ENCODE data around the gene HPCA. TPM values are rescaled to one million over a fixed set of nuclear protein-coding genes. Genes with fewer than 3 reads are reported as not detected.

HPCA gene
- total RNA-seq, 1 donor from 2014 or later: not detected

- Mint-ChIP-seq H3K27me3 (no peaks in the 10 kb centered on the region), H3K27ac (no peak overlapping the region), H3K9me3 (no peaks in the 10 kb centered on the region), H3K4me3 (no peak overlapping the region), H3K4me1 (peaks cover 21% of the 10 kb centered on the region), H3K36me3 (ENCODE audit: low read depth) (peaks cover 43% of the 10 kb centered on the region)
- no peak for DNase-seq
- intact Hi-C loops (cut with micrococcal nuclease): loop anchor here (1.0 kb wide), 2 partner anchors 121 to 152 kb away; no protein-coding TSS in a partner anchor
These were observed 47.5 kb downstream of the HPCA start for GRCh38 chr1:32933742-32934322.

- Mint-ChIP-seq H3K4me1 (peaks cover 26% of the 10 kb centered on the region), H3K27ac (no peak overlapping the region)
These were observed 48.2 kb downstream of the HPCA start for GRCh38 chr1:32934535-32934934.

GRCh38 chr1:32937061-32937460 lies 50.8 kb downstream of the HPCA start:
- H3K9me3 Mint-ChIP-seq: no peaks in the 10 kb centered on the region
- H3K36me3 Mint-ChIP-seq (ENCODE audit: low read depth): peaks cover 64% of the 10 kb centered on the region
- peaks cover 38% of the 10 kb centered on the region for H3K4me1 Mint-ChIP-seq

More at GRCh38 chr1:32934535-32934934, 48.2 kb downstream of the HPCA start:
- no peaks in the 10 kb centered on the region for H3K9me3 Mint-ChIP-seq
- intact Hi-C loops (cut with micrococcal nuclease): no loop called here
- no peaks in the 10 kb centered on the region for H3K27me3 Mint-ChIP-seq
- peaks cover 48% of the 10 kb centered on the region for H3K36me3 Mint-ChIP-seq (ENCODE audit: low read depth)
- no peak for DNase-seq
- H3K4me3 Mint-ChIP-seq: no peak overlapping the region

GRCh38 chr1:32939655-32940371 lies 53.5 kb downstream of the HPCA start:
- Mint-ChIP-seq H3K9me3 (no peaks in the 10 kb centered on the region), H3K4me1 (peaks cover 41% of the 10 kb centered on the region), H3K36me3 (ENCODE audit: low read depth) (peaks cover 79% of the 10 kb centered on the region), H3K27me3 (no peaks in the 10 kb centered on the region), H3K27ac (peak overlapping the region; percentile 49), H3K4me3 (no peak overlapping the region)
- intact Hi-C loops (cut with micrococcal nuclease): loop anchor here (2.0 kb wide), 1 partner anchor 53 kb away; no protein-coding TSS in a partner anchor
- no peak for DNase-seq

More at GRCh38 chr1:32937061-32937460, 50.8 kb downstream of the HPCA start:
- H3K4me3 Mint-ChIP-seq: no peak overlapping the region
- DNase-seq: no peak
- H3K27ac Mint-ChIP-seq: peak overlapping the region; percentile 34
- H3K27me3 Mint-ChIP-seq: no peaks in the 10 kb centered on the region
- intact Hi-C loops (cut with micrococcal nuclease): no loop called here

- H3K27ac Mint-ChIP-seq: no peak overlapping the region
These were observed 57.9 kb downstream of the HPCA start for GRCh38 chr1:32944180-32944579.

More at GRCh38 chr1:32944180-32944579, 57.9 kb downstream of the HPCA start:
- peaks cover 74% of the 10 kb centered on the region for H3K36me3 Mint-ChIP-seq (ENCODE audit: low read depth)
- intact Hi-C loops (cut with micrococcal nuclease): no loop called here
- peaks cover 36% of the 10 kb centered on the region for H3K4me1 Mint-ChIP-seq
- no peaks in the 10 kb centered on the region for H3K9me3 Mint-ChIP-seq
- no peak overlapping the region for H3K4me3 Mint-ChIP-seq
- H3K27me3 Mint-ChIP-seq: no peaks in the 10 kb centered on the region
- DNase-seq: no peak

Other genes starting within 250 kb of the HPCA start
- gene ZBTB8OS, start 235.9 kb upstream of the HPCA start, total RNA-seq: 50.4 and 54.2 TPM in 2 replicates
- 329 and 331 TPM in 2 replicates for gene RBBP4, start 235.3 kb upstream of the HPCA start, total RNA-seq
- not detected in 2 replicates for gene SYNC, start 183.7 kb upstream of the HPCA start, total RNA-seq
- 206 and 214 TPM in 2 replicates for gene YARS1, start 69.1 kb upstream of the HPCA start, total RNA-seq
- gene S100PBP, start 68.8 kb upstream of the HPCA start, total RNA-seq: 43.8 and 46.9 TPM in 2 replicates
- gene FNDC5, start 15.6 kb upstream of the HPCA start, total RNA-seq: not detected in 2 replicates
- 0.89 and 1.4 TPM in 2 replicates for gene TMEM54, start 14.9 kb downstream of the HPCA start, total RNA-seq
- 44.5 and 46.8 TPM in 2 replicates for gene RNF19B, start 78.3 kb downstream of the HPCA start, total RNA-seq
- 424 and 429 TPM in 2 replicates for gene AK2, start 150.4 kb downstream of the HPCA start, total RNA-seq
- 1.3 and 1.4 TPM in 2 replicates for gene AZIN2, start 194.7 kb downstream of the HPCA start, total RNA-seq